Measurements from ENCODE around the gene TIMM17A.

DNA sequence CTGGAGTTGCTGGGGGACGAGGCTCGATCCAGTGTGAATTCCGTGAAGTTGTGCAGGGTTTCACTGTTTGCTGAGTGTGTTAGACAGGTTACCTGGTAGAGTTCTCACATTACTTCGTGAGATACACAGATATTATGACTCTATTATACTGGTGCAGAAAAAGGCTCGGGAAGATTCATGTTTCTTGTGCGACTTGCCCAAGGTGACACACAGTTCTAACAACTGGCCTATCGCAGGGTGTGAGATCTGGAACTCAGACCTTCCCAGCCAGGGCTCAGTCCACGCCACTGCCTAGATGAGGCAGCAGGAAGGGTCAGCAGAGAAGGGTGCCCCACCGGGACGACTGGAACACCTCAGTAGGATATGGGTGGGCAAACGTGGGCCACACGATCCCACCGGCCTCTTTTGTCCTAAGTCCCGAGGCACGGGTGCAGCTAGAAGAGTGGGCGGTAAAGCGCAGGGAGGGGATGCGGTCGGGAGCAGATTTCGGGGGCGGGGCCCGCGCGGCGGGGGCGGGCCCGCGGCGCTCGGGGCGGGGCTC lies 26.8 kb downstream of the TIMM17A start:
- TF ChIP-seq POLR2A (IDR thresholded peaks at IDR 0.05) (no peak), CTCF (IDR thresholded peaks at IDR 0.05) (no peak)
